Lung (tissue), 12 donors: ENCODE results near the gene PTBP1. TPM values are rescaled to one million over a fixed set of nuclear protein-coding genes. Genes with fewer than 3 reads are reported as not detected.

Experiments used
- ATAC-seq: fragments of 200-7000 bp; cut with Tn5 transposase; one replicate; pipeline ENCODE4 v1.9.1; 2020; ENCODE audit warnings: moderate number of reproducible peaks; ENCODE audit not compliant: insufficient read depth, low FRiP score
- DNase-seq, 3 donors: peaks; one replicate each; pipeline ENCODE4 v3.0.0-alpha.2; 2013 to 2017
- H3K27ac ChIP-seq, 2 donors: one replicate each; pipeline ENCODE4 v1.5.1; 2013; ENCODE audit warnings: mild to moderate bottlenecking in 2 of 2, moderate library complexity in 2 of 2, control low read depth in 1 of 2, inconsistent platforms in 1 of 2, low read depth in 1 of 2, low read length in 1 of 2
- H3K27me3 ChIP-seq, 3 donors: one replicate each; pipeline ENCODE4 v1.5.1; 2013; ENCODE audit warnings: low read length in 2 of 3; ENCODE audit not compliant: control insufficient read depth in 3 of 3, insufficient read depth in 3 of 3
- H3K36me3 ChIP-seq, 4 donors: one replicate each; pipeline ENCODE4 v1.5.1; 2013; ENCODE audit warnings: low read length in 4 of 4, mild to moderate bottlenecking in 1 of 4, moderate library complexity in 1 of 4; ENCODE audit not compliant: control insufficient read depth in 4 of 4, insufficient read depth in 4 of 4
- H3K4me1 ChIP-seq, 5 donors: one replicate each; pipeline ENCODE4 v1.5.1; 2013; ENCODE audit warnings: low read length in 5 of 5, mild to moderate bottlenecking in 2 of 5, moderate library complexity in 1 of 5; ENCODE audit not compliant: control insufficient read depth in 5 of 5, insufficient read depth in 5 of 5
- H3K4me3 ChIP-seq: one replicate; pipeline ENCODE4 v1.5.1; 2013; ENCODE audit warnings: mild to moderate bottlenecking, control low read depth, moderate library complexity
- H3K9ac ChIP-seq, 2 donors: one replicate each; pipeline ENCODE4 v1.5.1; 2013; ENCODE audit warnings: low read length in 2 of 2, control low read depth in 1 of 2; ENCODE audit not compliant: insufficient read depth in 1 of 2
- H3K9me3 ChIP-seq, 4 donors: one replicate each; pipeline ENCODE4 v1.5.1; 2013; ENCODE audit warnings: low read length in 3 of 4, mild to moderate bottlenecking in 1 of 4, moderate library complexity in 1 of 4; ENCODE audit not compliant: control insufficient read depth in 4 of 4, insufficient read depth in 3 of 4
- CTCF ChIP-seq: IDR thresholded peaks from 2 replicates; pipeline ENCODE4 v1.5.1; 2012; ENCODE audit warnings: mild to moderate bottlenecking; ENCODE audit errors: control extremely low read depth, extremely low read depth
- WGBS, 2 donors: extraction: QIAGEN DNeasy Blood & Tissue Kit; methylation state at CpG; one replicate each; pipeline ENCODE4 v1.1.7; 2013; 5-methylcytosine and 5-hydroxymethylcytosine counted together
- polyA plus RNA-seq, 2 donors: library from polyadenylated mRNA; stranded (reverse); fragments of 200-250 nt; gene quantifications; one replicate each; pipeline ENCODE4 v1.2.1, GENCODE V29; 2013
- total RNA-seq, 2 donors: library from RNA; depleted of rRNA in 1 of 2; stranded (reverse); fragments of >200 nt in 1 of 2; gene quantifications; one replicate each; pipeline ENCODE4 v1.2.1, GENCODE V29; 2014 to 2021
- donor health status: control.
- donor health status: control.
- donor health status: Bipolar disorder and iron deficiency.
- donor health status: healthy.
- donor health status: DM: yes; HTN: yes; CAD: no.

Gene PTBP1
- total and polyA plus RNA-seq, 4 donors, result 112 to 321 (median 203) TPM

GRCh38 chr19:788983-789700 is 8.1 kb upstream of the PTBP1 start:
- 24 to 33% methylated on average over 33 of the region's 33 CpGs for WGBS, 2 donors
- Histone ChIP-seq H3K36me3 (no peaks in the 10 kb centered on the region), H3K4me1 (peaks cover 0 to 23% (median 11%) of the 10 kb centered on the region in 5 donors), H3K27me3 (no peaks in the 10 kb centered on the region), H3K9me3 (no peaks in the 10 kb centered on the region), H3K9ac (no peak overlapping the region), H3K27ac (peak overlapping the region; percentile 78), H3K4me3 (no peak overlapping the region)
- ATAC-seq (peak; percentile 20), DNase-seq (peak in 2 of 3 donors; percentile 46 to 62)
- no peak for TF ChIP-seq CTCF

GRCh38 chr19:789701-790060 is 7.6 kb upstream of the PTBP1 start:
- peak overlapping the region; percentile 78 for H3K27ac ChIP-seq
- H3K4me3 ChIP-seq, result no peak overlapping the region
- ATAC-seq, result no peak

GRCh38 chr19:791007-791566 is 6.2 kb upstream of the PTBP1 start:
- 66 to 72% methylated on average over 26 of the region's 26 CpGs for WGBS, 2 donors
- Histone ChIP-seq H3K9me3 (no peaks in the 10 kb centered on the region), H3K27me3 (no peaks in the 10 kb centered on the region), H3K4me3 (no peak overlapping the region), H3K9ac (no peak overlapping the region), H3K4me1 (peaks cover 0 to 18% (median 11%) of the 10 kb centered on the region in 5 donors), H3K36me3 (no peaks in the 10 kb centered on the region), H3K27ac (peak overlapping the region in 1 of 2 donors; percentile 74)
- DNase-seq (no peak), ATAC-seq (no peak)
- no peak for TF ChIP-seq CTCF

More at GRCh38 chr19:789701-790060, 7.6 kb upstream of the PTBP1 start:
- no peak for DNase-seq
- H3K9me3 ChIP-seq, result no peaks in the 10 kb centered on the region
- no peaks in the 10 kb centered on the region for H3K27me3 ChIP-seq
- no peak for TF ChIP-seq CTCF
- H3K36me3 ChIP-seq, result no peaks in the 10 kb centered on the region
- WGBS, 2 donors, result 54 to 63% methylated on average over 9 of the region's 9 CpGs
- H3K9ac ChIP-seq, result no peak overlapping the region
- peaks cover 0 to 20% (median 11%) of the 10 kb centered on the region in 5 donors for H3K4me1 ChIP-seq
